GM21825 (cell line): ENCODE results near the gene PTH2.
"Not testable (repeated sequence)": the region's sequence is repeated elsewhere in the genome, so short reads cannot be mapped to it uniquely, and the experiment has no call there.

Source experiments
- ATAC-seq: cut with Tn5 transposase; IDR thresholded peaks from one replicate; pipeline ENCODE4 v1.9.1; 2021; ENCODE audit warnings: mild to moderate bottlenecking, moderate library complexity; ENCODE audit not compliant: unreplicated experiment

PTH2 gene

GRCh38 chr19:49423071-49423984, at the start of gene PTH2:
Gene PTH2 (minus strand): TSS chr19:49423441. CDS start chr19:49423339, 102 bp downstream.
- no peak for ATAC-seq

- ATAC-seq: no peak
Measured at GRCh38 chr19:49472936-49473335, 49.7 kb upstream of the PTH2 start.

- ATAC-seq: no peak
Measured at GRCh38 chr19:49470615-49470978, 47.4 kb upstream of the PTH2 start.

GRCh38 chr19:49469828-49470614, 46.8 kb upstream of the PTH2 start:
- peak; percentile 51 for ATAC-seq

GRCh38 chr19:49468746-49469447, 45.7 kb upstream of the PTH2 start:
- ATAC-seq: peak; percentile 53

- ATAC-seq: no peak
Measured at GRCh38 chr19:49468199-49468598, 45.0 kb upstream of the PTH2 start.

GRCh38 chr19:49465371-49465770, 42.1 kb upstream of the PTH2 start:
- no peak for ATAC-seq

- no peak for ATAC-seq
Measured at GRCh38 chr19:49463960-49464740, 40.9 kb upstream of the PTH2 start.

- no peak for ATAC-seq
Measured at GRCh38 chr19:49462492-49462891, 39.3 kb upstream of the PTH2 start.

- ATAC-seq: no peak
Measured at GRCh38 chr19:49461656-49462055, 38.4 kb upstream of the PTH2 start.

- ATAC-seq: not testable (repeated sequence)
Measured at GRCh38 chr19:49461130-49461529, 37.9 kb upstream of the PTH2 start.

GRCh38 chr19:49459388-49459787, 36.1 kb upstream of the PTH2 start:
- ATAC-seq: no peak

GRCh38 chr19:49458567-49458903, 35.3 kb upstream of the PTH2 start:
- no peak for ATAC-seq

GRCh38 chr19:49456326-49456725, 33.1 kb upstream of the PTH2 start:
- no peak for ATAC-seq

- no peak for ATAC-seq
Measured at GRCh38 chr19:49455773-49456172, 32.5 kb upstream of the PTH2 start.

GRCh38 chr19:49453757-49454240, 30.6 kb upstream of the PTH2 start:
- no peak for ATAC-seq

GRCh38 chr19:49453013-49453756, 29.9 kb upstream of the PTH2 start, which contains the start of gene ALDH16A1:
Gene ALDH16A1 (plus strand): TSS chr19:49453225. CDS start chr19:49453332, 107 bp downstream.
- peak; percentile 84 for ATAC-seq

GRCh38 chr19:49451430-49452181, 28.4 kb upstream of the PTH2 start, which contains the start of gene PIH1D1:
Gene PIH1D1 (minus strand): TSS chr19:49451814. CDS start chr19:49451574, 240 bp downstream.
- ATAC-seq: peak; percentile 57

GRCh38 chr19:49450405-49450804, 27.2 kb upstream of the PTH2 start:
- no peak for ATAC-seq
